HepG2 (cell line): ENCODE measurements around the gene FNDC3B. TPM values are rescaled to one million over a fixed set of nuclear protein-coding genes. Genes with fewer than 3 reads are reported as not detected.

Source experiments
- ATAC-seq: fragments of 200-7000 bp; cut with Tn5 transposase; 3 replicates; pipeline ENCODE4 v1.9.1; 2020; ENCODE audit warnings: mild to moderate bottlenecking, moderate library complexity
- BruUV-seq: library from RNA; stranded (reverse); fragments of 400-500 nt; replicated peaks from 2 replicates; lab custom pipeline; 2021; lab: Mats Ljungman, UMichigan
- CTCF ChIA-PET: fragments of 300-600 bp; formaldehyde crosslinking; extraction: SDS; loops from one replicate; lab custom pipeline; 2021; ENCODE audit warnings: low total read pairs, inconsistent platforms, low intra/inter-chr PET ratio; lab: Yijun Ruan, JAX
- POLR2A ChIA-PET: fragments of 350-600 bp; sonication (Branson Sonifier 250); formaldehyde crosslinking; loops from one replicate; lab custom pipeline; 2020; ENCODE audit warnings: antibody characterized with exemption, inconsistent platforms; lab: Yijun Ruan, JAX
- DNase-seq: peaks from one replicate; pipeline ENCODE4 v3.0.0-alpha.2; 2015; ENCODE audit warnings: low spot score
- FAIRE-seq: peaks from 3 replicates; lab custom pipeline; 2011; peaks lifted over from hg19 to GRCh38; lab: Jason Lieb, UNC
- H2AFZ ChIP-seq: one replicate; pipeline ENCODE4 v1.6.1; 2011; ENCODE audit warnings: low read length, inconsistent platforms
- H3K27ac ChIP-seq: fragments of 300-600 bp; 3 replicates; pipeline ENCODE4 v1.8.0; 2011; ENCODE audit warnings: mixed run types, mild to moderate bottlenecking, mixed read lengths, low read length, inconsistent platforms; ENCODE audit not compliant: insufficient read depth; ENCODE audit errors: extremely low read length
- H3K27me3 ChIP-seq, 2 experiments: fragments of 200-600 bp in 1 of 2; 2 replicates in 1 of 2; 3 replicates in 1 of 2; pipeline versions ENCODE4 v1.6.0 to v1.8.0; 2011; ENCODE audit warnings: low read length in 2 of 2, mild to moderate bottlenecking in 2 of 2, moderate library complexity in 2 of 2, inconsistent platforms in 1 of 2; ENCODE audit not compliant: insufficient read depth in 2 of 2, control insufficient read depth in 1 of 2
- H3K36me3 ChIP-seq, 2 experiments: fragments of 200-600 bp in 1 of 2; replicated peaks in 1 of 2; 2 replicates in 1 of 2; 3 replicates in 1 of 2; pipeline versions ENCODE4 v1.5.1 to v1.8.0; 2011; ENCODE audit warnings: low read length in 2 of 2, inconsistent platforms in 1 of 2; ENCODE audit not compliant: insufficient read depth in 2 of 2, control insufficient read depth in 1 of 2
- H3K4me1 ChIP-seq: 2 replicates; pipeline ENCODE4 v1.5.1; 2012; ENCODE audit warnings: low read length, inconsistent platforms; ENCODE audit not compliant: insufficient read depth
- H3K4me2 ChIP-seq: 2 replicates; pipeline ENCODE4 v1.6.0; 2011; ENCODE audit warnings: low read depth, low read length, inconsistent platforms
- H3K4me3 ChIP-seq, 3 experiments: fragments of 200-600 bp in 1 of 3; sonication (generic), shearing (Covaris generic) in 1 of 3; replicated peaks in 1 of 3; 2 replicates each; pipeline ENCODE4 v1.5.1; 2011 to 2016; ENCODE audit warnings: low read length in 3 of 3, inconsistent platforms in 2 of 3, low read depth in 2 of 3, mild to moderate bottlenecking in 2 of 3, control low read depth in 1 of 3, mixed read lengths in 1 of 3; ENCODE audit not compliant: insufficient read depth in 1 of 3
- H3K79me2 ChIP-seq: one replicate; pipeline ENCODE4 v1.6.1; 2011; ENCODE audit warnings: low read length, inconsistent platforms; ENCODE audit not compliant: insufficient read depth
- H3K9ac ChIP-seq: 2 replicates; pipeline ENCODE4 v1.6.0; 2011; ENCODE audit warnings: mild to moderate bottlenecking, low read depth, low read length, inconsistent platforms; ENCODE audit not compliant: insufficient read depth
- H3K9me3 ChIP-seq: 2 replicates; pipeline ENCODE4 v1.5.1; 2012; ENCODE audit warnings: mild to moderate bottlenecking, low read length
- H4K20me1 ChIP-seq: 2 replicates; pipeline ENCODE4 v1.6.0; 2011; ENCODE audit warnings: inconsistent platforms, mild to moderate bottlenecking, low read length, moderate library complexity; ENCODE audit not compliant: insufficient read depth
- AGO2 ChIP-seq: fragments of 200-400 bp; formaldehyde crosslinking; optimal IDR thresholded peaks from 2 replicates; pipeline ENCODE3; 2017; ENCODE audit warnings: mild to moderate bottlenecking, low read depth, low read length, moderate library complexity
- ETV6 ChIP-seq: sonication (generic); formaldehyde crosslinking; conservative IDR thresholded peaks from 2 replicates; pipeline ENCODE4 v1.4.0; 2020; ENCODE audit warnings: missing genetic modification reagents
- KDM5B ChIP-seq: sonication (generic); formaldehyde crosslinking; IDR thresholded peaks from 2 replicates; pipeline ENCODE4 v1.4.0; 2020; ENCODE audit warnings: missing genetic modification reagents, mild to moderate bottlenecking, borderline replicate concordance
- PAF1 ChIP-seq: IDR thresholded peaks from 2 replicates; pipeline ENCODE4 v1.6.1; 2016; ENCODE audit warnings: missing genetic modification reagents, missing compliant biosample characterization
- RBM22 ChIP-seq: fragments of 200-400 bp; formaldehyde crosslinking; optimal IDR thresholded peaks from 2 replicates; pipeline ENCODE3; 2017; ENCODE audit warnings: mild to moderate bottlenecking, low read length, moderate library complexity
- RXRB ChIP-seq: IDR thresholded peaks from 2 replicates; pipeline ENCODE4 v1.6.1; 2016; ENCODE audit warnings: borderline replicate concordance, missing genetic modification reagents, missing compliant biosample characterization
- SSRP1 ChIP-seq: IDR thresholded peaks from 2 replicates; pipeline ENCODE4 v1.6.1; 2016; ENCODE audit warnings: control low read depth
- TEAD3 ChIP-seq: optimal IDR thresholded peaks from 2 replicates; pipeline ENCODE3; 2016; ENCODE audit warnings: borderline replicate concordance
- ZBTB8A ChIP-seq: sonication (generic); formaldehyde crosslinking; IDR thresholded peaks from 2 replicates; pipeline ENCODE4 v1.4.0; 2020; ENCODE audit warnings: mild to moderate bottlenecking, low read depth, missing genetic modification reagents, borderline replicate concordance
- ZIK1 ChIP-seq: sonication (generic); formaldehyde crosslinking; IDR thresholded peaks from 2 replicates; pipeline ENCODE4 v1.5.0; 2020; ENCODE audit warnings: mild to moderate bottlenecking, low read depth, missing genetic modification reagents, borderline replicate concordance
- ZNF121 ChIP-seq: sonication (generic); formaldehyde crosslinking; IDR thresholded peaks from 2 replicates; pipeline ENCODE4 v1.5.0; 2020; ENCODE audit warnings: mild to moderate bottlenecking, missing genetic modification reagents
- ZNF530 ChIP-seq: sonication (generic); formaldehyde crosslinking; IDR thresholded peaks from 2 replicates; pipeline ENCODE4 v1.5.0; 2020; ENCODE audit warnings: low read depth, mild to moderate bottlenecking, missing genetic modification reagents
- ZNF775 ChIP-seq: sonication (generic); formaldehyde crosslinking; IDR thresholded peaks from 2 replicates; pipeline ENCODE4 v1.4.0; 2020; ENCODE audit warnings: missing genetic modification reagents, mild to moderate bottlenecking, moderate library complexity, borderline replicate concordance
- ZNF878 ChIP-seq: sonication (generic); formaldehyde crosslinking; IDR thresholded peaks from 2 replicates; pipeline ENCODE4 v1.8.1; 2023; ENCODE audit warnings: mild to moderate bottlenecking, missing genetic modification reagents, moderate library complexity
- WGBS: methylation state at CpG from one replicate; pipeline ENCODE4 v1.1.6; 2017; ENCODE audit warnings: low lambda C conversion rate; 5-methylcytosine and 5-hydroxymethylcytosine counted together
- in situ Hi-C: cut with HindIII; loops from 2 replicates; pipeline ENCODE4 v1.10.0; 2017; ENCODE audit warnings: low pct_unique_long_range_greater_than_20kb; ENCODE audit not compliant: extremely low pct_ligation_motif_present
- intact Hi-C: fragments of 100-400 bp; cut with micrococcal nuclease; formaldehyde crosslinking; loops from one replicate; pipeline ENCODE4 v1.10.0; 2022; ENCODE audit not compliant: unreplicated experiment
- polyA plus RNA-seq, 8 experiments: library from polyadenylated mRNA; depleted of rRNA in 3 of 8; stranded (reverse) in 7 of 8; unstranded in 1 of 8; fragments of >200 nt; fragmentation: Illumina TruSeq in 4 of 8; extraction: Trizol in 4 of 8; gene quantifications; 2 replicates each; pipeline versions ENCODE4 v1.2.1 to v1.2.3, GENCODE V29; 2011 to 2016; ENCODE audit warnings: low read depth in 4 of 8, missing spikeins in 1 of 8, mixed read lengths in 1 of 8; ENCODE audit not compliant: insufficient read depth in 1 of 8
- total RNA-seq, 5 experiments: library from RNA; depleted of rRNA; stranded (reverse); fragments of >200 nt; fragmentation: Illumina TruSeq; extraction: Trizol; gene quantifications; 2 replicates each; pipeline ENCODE4 v1.2.3, GENCODE V29; 2016; ENCODE audit warnings: low read depth in 1 of 5

The FNDC3B gene
- total and polyA plus RNA-seq, 2 of the 13 experiments (the other 11 are each of a cell fraction or from before 2014, with no cell fraction given), result 74.8 to 103 TPM

DNA sequence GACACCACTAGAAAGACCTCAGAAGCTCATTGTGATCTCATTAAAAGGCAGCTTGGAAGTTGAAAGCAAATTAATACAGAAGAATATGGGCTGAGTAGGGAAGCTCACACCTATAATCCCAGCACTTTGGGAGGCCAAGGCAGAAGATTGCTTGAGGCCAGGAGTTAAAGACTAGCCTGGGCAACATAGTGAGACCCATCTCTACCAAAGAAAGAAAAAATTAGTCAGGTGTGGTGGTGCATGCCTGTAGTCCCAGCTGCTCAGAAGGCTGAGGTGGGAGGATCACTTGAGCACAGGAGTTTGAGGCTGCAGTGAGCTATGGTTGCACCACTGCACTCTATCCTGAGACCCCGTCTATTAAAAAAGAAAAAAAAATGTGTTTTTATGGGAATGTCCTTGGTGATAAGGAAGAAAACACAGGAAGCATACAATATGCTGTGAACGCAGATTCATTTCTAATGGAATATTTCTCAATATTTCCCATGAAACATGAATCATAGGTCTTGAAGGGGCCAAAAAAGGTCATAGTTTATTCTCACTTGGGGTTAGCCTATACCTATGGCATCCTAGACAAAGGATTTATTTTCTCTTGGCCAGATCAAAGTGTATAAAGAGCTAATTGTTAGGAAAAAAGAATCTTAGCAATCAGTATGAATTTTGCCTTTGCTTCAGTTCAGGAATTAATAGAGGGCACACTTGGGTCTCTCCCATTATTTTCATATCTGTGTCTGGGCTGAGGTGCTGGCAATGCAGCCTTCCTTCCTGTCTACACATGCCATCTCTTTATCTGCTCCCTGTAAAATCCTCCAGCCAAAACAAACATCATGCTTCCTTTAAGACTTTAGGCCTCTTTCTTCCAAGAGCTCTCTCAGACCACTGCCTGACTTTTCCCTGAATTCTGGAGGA lies 98.2 kb downstream of the FNDC3B start:
- CTCF ChIA-PET, result no interaction called here

DNA sequence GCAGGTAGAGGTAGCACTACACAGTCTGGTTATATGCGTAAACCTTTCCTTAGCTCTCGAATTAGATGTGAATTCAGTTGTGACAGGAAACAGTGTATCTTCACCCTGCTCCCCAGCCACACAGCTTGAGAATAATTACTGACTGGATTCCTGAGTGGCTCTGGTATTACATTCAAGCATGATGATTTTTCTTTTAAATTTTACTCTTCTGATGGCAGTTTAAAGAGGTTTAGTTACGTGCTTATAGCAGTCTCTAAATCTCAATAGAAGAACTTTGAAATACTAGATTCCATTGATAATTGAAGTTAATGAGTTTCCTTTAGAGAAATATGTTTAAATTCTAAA lies 98.8 kb downstream of the FNDC3B start:
- WGBS, result 88% methylated on average over 3 of the region's 3 CpGs
- Histone ChIP-seq H3K36me3 (peaks cover 11 to 48% of the 10 kb centered on the region in 2 experiments), H3K79me2 (peaks cover 90% of the 10 kb centered on the region), H3K4me1 (peaks cover 100% of the 10 kb centered on the region), H3K27me3 (no peaks in the 10 kb centered on the region), H3K27ac (peak overlapping the region; percentile 89), H3K4me2 (peak overlapping the region; percentile 9; the same call in 1 of the 2 replicates), H4K20me1 (peaks cover 71% of the 10 kb centered on the region), H3K9me3 (no peaks in the 10 kb centered on the region), H2AFZ (no peak overlapping the region), H3K9ac (no peak overlapping the region), H3K4me3 (no peak overlapping the region)
- ATAC-seq (no peak), DNase-seq (no peak), FAIRE-seq (no peak)
- ChIA-PET POLR2A (interaction anchor here (1.2 to 5.0 kb wide), 4 partner anchors 9 to 329 kb away, joined by 3 to 52 read pairs (median 20); partner anchors contain the start of gene FNDC3B), CTCF (no interaction called here)
- in situ Hi-C loops, result no loop called here
- BruUV-seq, result no TSS peak
- TF ChIP-seq PAF1 (CRISPR knock-in tag) (peak; percentile 40; the same call in 1 of the 2 replicates), ZNF775 (CRISPR knock-in tag) (0 out of 2 replicates have a peak, but pooled peaks have one; percentile 2), ZBTB8A (CRISPR knock-in tag) (no peak), ZNF530 (CRISPR knock-in tag) (no peak)
- intact Hi-C loops, result no loop called here

More for the DNA sequence above, 98.2 kb downstream of the FNDC3B start:
- no peak for DNase-seq
- peak; percentile 33 for TF ChIP-seq AGO2
- peak; percentile 98 for TF ChIP-seq RBM22
- TF ChIP-seq ETV6 (CRISPR knock-in tag), result no peak
- 0 out of 2 replicates have a peak, but pooled peaks have one; percentile 9 for TF ChIP-seq RXRB (CRISPR knock-in tag)
- TF ChIP-seq KDM5B (CRISPR knock-in tag), result no peak
- 0 out of 2 replicates have a peak, but pooled peaks have one; percentile 2 for TF ChIP-seq ZNF878 (CRISPR knock-in tag)
- TF ChIP-seq TEAD3 (CRISPR knock-in tag), result peak; percentile 7
- TF ChIP-seq SSRP1 (CRISPR knock-in tag), result 0 out of 2 replicates have a peak, but pooled peaks have one; percentile 75
- TF ChIP-seq ZNF121 (CRISPR knock-in tag), result peak; percentile 92
- no peak for TF ChIP-seq ZIK1 (CRISPR knock-in tag)
- TF ChIP-seq, all 625 proteins: peak for 7
- Histone ChIP-seq H3K27me3 (no peaks in the 10 kb centered on the region), H2AFZ (no peak overlapping the region), H3K4me2 (peak overlapping the region; percentile 9; the same call in 1 of the 2 replicates), H3K9me3 (no peaks in the 10 kb centered on the region), H4K20me1 (peaks cover 68% of the 10 kb centered on the region), H3K79me2 (peaks cover 90% of the 10 kb centered on the region), H3K27ac (peak overlapping the region; percentile 89), H3K9ac (no peak overlapping the region), H3K4me1 (peaks cover 99% of the 10 kb centered on the region), H3K36me3 (peaks cover 11 to 45% of the 10 kb centered on the region in 2 experiments), H3K4me3 (no peak overlapping the region)
- intact Hi-C loops (no loop called here), in situ Hi-C loops (no loop called here)
- no TSS peak for BruUV-seq
- ATAC-seq (no peak), FAIRE-seq (no peak)
- POLR2A ChIA-PET, result interaction anchor here (1.2 to 5.0 kb wide), 3 partner anchors 9 to 98 kb away, joined by 3 to 52 read pairs (median 37); partner anchors contain the start of gene FNDC3B
- 83% methylated on average over 2 of the region's 2 CpGs for WGBS
